ENCODE results near the gene CSTPP1.

DNA sequence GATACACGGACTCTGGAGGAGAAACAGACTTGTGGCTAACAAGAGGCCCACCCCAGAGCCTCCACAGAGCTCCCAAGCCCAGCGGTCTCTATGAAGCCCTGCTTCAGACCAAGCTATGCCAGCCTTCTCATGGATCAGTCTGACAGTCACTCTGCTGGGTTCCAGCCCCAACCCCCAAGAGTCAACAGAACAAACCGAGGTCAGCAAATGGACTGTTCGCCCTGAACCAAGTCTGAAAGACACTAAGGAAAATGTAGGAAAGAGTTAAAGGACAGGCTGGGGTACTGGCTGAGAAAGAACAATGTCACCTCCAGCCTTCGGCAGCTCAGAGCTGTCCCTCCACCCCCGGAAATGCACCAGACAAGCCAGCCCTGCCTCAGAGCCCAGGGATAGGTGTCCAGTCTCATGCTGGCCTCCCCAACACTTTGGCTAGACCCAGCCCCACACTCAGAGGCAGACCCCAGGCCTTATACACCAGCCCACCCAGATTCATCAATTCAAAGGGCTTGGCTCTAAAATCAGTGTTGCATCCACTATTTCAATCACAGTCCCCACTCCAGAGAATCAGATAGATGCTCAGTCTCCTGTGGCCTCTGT, 236.3 kb downstream of the CSTPP1 start:
- no peak for TF ChIP-seq EZH2phosphoT487 (conservative IDR thresholded peaks at IDR 0.05; ENCODE audit: low read length)
- no peak for TF ChIP-seq CTCF (IDR thresholded peaks at IDR 0.05; ENCODE audit: insufficient read depth, low read length, poor library complexity, severe bottlenecking)
